ENCODE measurements around the gene CMKLR1. TPM values are rescaled to one million over a fixed set of nuclear protein-coding genes. Genes with fewer than 3 reads are reported as not detected.
A peak's percentile ranks its signal among the peaks of the same experiment; 100 is the strongest.

The CMKLR1 gene
- total RNA-seq, 4 donors from 2014 or later: 10.2 to 14.5 (median 12.6) TPM

- Histone ChIP-seq H3K27me3 (peaks cover 0 to 16% (median 0%) of the 10 kb centered on the region in 4 donors), H3K36me3 (no peaks in the 10 kb centered on the region), H3K27ac (replicated peaks in 1 of 4) (no peak overlapping the region), H3K4me3 (no peak overlapping the region), H3K4me1 (peaks cover 18 to 34% (median 25%) of the 10 kb centered on the region in 4 donors), H3K9me3 (no peaks in the 10 kb centered on the region)
- DNase-seq (ENCODE audit: extremely low spot score): no peak
- TF ChIP-seq EP300 (IDR thresholded peaks at IDR 0.05) (no peak), POLR2A (IDR thresholded peaks at IDR 0.05; ENCODE audit: low read depth) (no peak), POLR2AphosphoS5 (IDR thresholded peaks at IDR 0.05) (no peak)
- TF ChIP-seq, protein P1, sequence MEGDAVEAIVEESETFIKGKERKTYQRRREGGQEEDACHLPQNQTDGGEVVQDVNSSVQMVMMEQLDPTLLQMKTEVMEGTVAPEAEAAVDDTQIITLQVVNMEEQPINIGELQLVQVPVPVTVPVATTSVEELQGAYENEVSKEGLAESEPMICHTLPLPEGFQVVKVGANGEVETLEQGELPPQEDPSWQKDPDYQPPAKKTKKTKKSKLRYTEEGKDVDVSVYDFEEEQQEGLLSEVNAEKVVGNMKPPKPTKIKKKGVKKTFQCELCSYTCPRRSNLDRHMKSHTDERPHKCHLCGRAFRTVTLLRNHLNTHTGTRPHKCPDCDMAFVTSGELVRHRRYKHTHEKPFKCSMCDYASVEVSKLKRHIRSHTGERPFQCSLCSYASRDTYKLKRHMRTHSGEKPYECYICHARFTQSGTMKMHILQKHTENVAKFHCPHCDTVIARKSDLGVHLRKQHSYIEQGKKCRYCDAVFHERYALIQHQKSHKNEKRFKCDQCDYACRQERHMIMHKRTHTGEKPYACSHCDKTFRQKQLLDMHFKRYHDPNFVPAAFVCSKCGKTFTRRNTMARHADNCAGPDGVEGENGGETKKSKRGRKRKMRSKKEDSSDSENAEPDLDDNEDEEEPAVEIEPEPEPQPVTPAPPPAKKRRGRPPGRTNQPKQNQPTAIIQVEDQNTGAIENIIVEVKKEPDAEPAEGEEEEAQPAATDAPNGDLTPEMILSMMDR (IDR thresholded peaks at IDR 0.05): no peak
- intact Hi-C loops (cut with DNase I): no loop called here
- 88% methylated on average over 6 of the region's 6 CpGs for WGBS
These were observed 21.5 kb downstream of the CMKLR1 start for GRCh38 chr12:108317308-108318234.

DNA sequence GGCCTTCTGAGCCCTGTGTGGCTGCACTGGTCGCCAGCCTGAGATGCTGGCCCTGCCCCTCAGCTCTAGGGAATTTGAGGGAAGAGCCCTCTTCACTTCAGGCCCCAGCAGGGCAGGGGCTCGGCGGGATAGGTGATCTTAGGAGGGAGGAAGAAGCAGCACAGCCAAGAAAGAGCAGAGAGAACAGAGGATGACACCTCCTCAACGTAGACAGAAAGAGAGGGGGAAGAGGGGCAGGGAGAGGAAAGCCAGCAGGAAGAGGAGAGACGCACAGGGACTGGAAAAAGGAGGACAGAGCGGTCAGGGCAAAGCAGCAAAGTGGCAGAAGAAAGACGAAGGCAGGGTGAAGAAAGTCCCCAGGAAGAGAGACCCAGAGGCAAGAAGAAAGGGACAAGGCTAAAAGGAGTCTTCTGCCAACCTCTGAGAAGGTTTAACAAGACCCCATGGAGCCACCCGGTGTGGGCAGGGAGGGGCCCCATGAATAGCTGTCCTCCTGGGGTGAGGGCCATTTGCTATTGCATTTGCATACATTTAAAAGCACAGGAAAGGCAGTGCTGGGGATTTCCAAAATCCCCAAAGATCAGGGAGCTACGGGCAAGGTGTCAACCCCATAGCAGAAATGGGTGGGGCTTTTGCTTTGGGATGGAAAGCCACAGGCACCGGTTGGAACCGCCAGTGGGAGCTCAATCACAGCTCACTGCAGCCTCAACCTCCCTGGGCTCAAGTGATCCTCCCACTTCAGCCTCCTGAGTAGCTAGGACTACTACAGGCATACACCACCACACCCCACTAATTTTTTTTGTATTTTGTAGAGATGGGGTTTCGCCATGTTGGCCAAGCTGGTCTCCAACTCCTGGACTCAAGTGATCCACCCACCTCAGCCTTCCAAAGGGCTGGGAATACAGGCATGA lies 22.7 kb downstream of the CMKLR1 start:
- H3K36me3 ChIP-seq: no peaks in the 10 kb centered on the region
- no peak overlapping the region for H3K4me3 ChIP-seq
- TF ChIP-seq POLR2AphosphoS5 (IDR thresholded peaks at IDR 0.05) (no peak), POLR2A (IDR thresholded peaks at IDR 0.05; ENCODE audit: low read depth) (no peak), EP300 (IDR thresholded peaks at IDR 0.05) (no peak)
- TF ChIP-seq, protein P1 (IDR thresholded peaks at IDR 0.05): no peak
- DNase-seq (ENCODE audit: extremely low spot score): no peak
- H3K4me1 ChIP-seq: peaks cover 24 to 46% (median 35%) of the 10 kb centered on the region in 4 donors
- 58% methylated on average over 12 of the region's 12 CpGs for WGBS
- peak overlapping the region in 2 of 4 donors; percentile 19 to 34 for H3K27ac ChIP-seq (replicated peaks in 1 of 4)
- intact Hi-C loops (cut with DNase I): no loop called here
- peaks cover 0 to 10% (median 0%) of the 10 kb centered on the region in 4 donors for H3K27me3 ChIP-seq
- H3K9me3 ChIP-seq: no peaks in the 10 kb centered on the region

GRCh38 chr12:108315486-108316105 lies 23.5 kb downstream of the CMKLR1 start:
- 78% methylated on average over 4 of the region's 4 CpGs for WGBS
- TF ChIP-seq, protein P1 (IDR thresholded peaks at IDR 0.05): no peak
- TF ChIP-seq POLR2A (IDR thresholded peaks at IDR 0.05; ENCODE audit: low read depth) (no peak), EP300 (IDR thresholded peaks at IDR 0.05) (no peak), POLR2AphosphoS5 (IDR thresholded peaks at IDR 0.05) (no peak)

GRCh38 chr12:108313606-108314351 lies 25.3 kb downstream of the CMKLR1 start:
- 56% methylated on average over 7 of the region's 7 CpGs for WGBS
- Histone ChIP-seq H3K36me3 (no peaks in the 10 kb centered on the region), H3K27me3 (peaks cover 0 to 4% (median 0%) of the 10 kb centered on the region in 4 donors), H3K4me3 (no peak overlapping the region), H3K9me3 (no peaks in the 10 kb centered on the region), H3K27ac (replicated peaks in 1 of 4) (peak overlapping the region; percentile 45 to 53 (median 47)), H3K4me1 (peaks cover 24 to 52% (median 45%) of the 10 kb centered on the region in 4 donors)
- intact Hi-C loops (cut with DNase I): no loop called here
- no peak for DNase-seq (ENCODE audit: extremely low spot score)
- no peak for TF ChIP-seq EP300 (IDR thresholded peaks at IDR 0.05)
- no peak for TF ChIP-seq POLR2AphosphoS5 (IDR thresholded peaks at IDR 0.05)
- no peak for TF ChIP-seq POLR2A (IDR thresholded peaks at IDR 0.05; ENCODE audit: low read depth)
- TF ChIP-seq, protein P1 (IDR thresholded peaks at IDR 0.05): no peak

More at GRCh38 chr12:108315486-108316105, 23.5 kb downstream of the CMKLR1 start:
- Histone ChIP-seq H3K36me3 (no peaks in the 10 kb centered on the region), H3K27ac (replicated peaks in 1 of 4) (peak overlapping the region in 2 of 4 donors; percentile 19 to 34), H3K4me1 (peaks cover 24 to 47% (median 38%) of the 10 kb centered on the region in 4 donors), H3K4me3 (no peak overlapping the region), H3K9me3 (no peaks in the 10 kb centered on the region), H3K27me3 (peaks cover 0 to 10% (median 0%) of the 10 kb centered on the region in 4 donors)
- DNase-seq (ENCODE audit: extremely low spot score): no peak
- intact Hi-C loops (cut with DNase I): no loop called here
